Mucosa of descending colon (tissue), 3 donors: ENCODE results near the gene FA2H. TPM values are rescaled to one million over a fixed set of nuclear protein-coding genes. Genes with fewer than 3 reads are reported as not detected.

ENCODE experiments used
- ATAC-seq: fragments of 200-7000 bp; cut with Tn5 transposase; one replicate; pipeline ENCODE4 v1.9.1; 2020; ENCODE audit warnings: mild to moderate bottlenecking, moderate library complexity
- DNase-seq, 3 donors: peaks; one replicate each; pipeline ENCODE4 v3.0.0-alpha.2; 2020
- H3K36me3 ChIP-seq: fragments of 200-600 bp; one replicate; pipeline ENCODE4 v1.8.0; 2021; ENCODE audit warnings: low read depth, mild to moderate bottlenecking
- H3K4me1 ChIP-seq: fragments of 200-600 bp; one replicate; pipeline ENCODE4 v1.8.0; 2021; ENCODE audit warnings: low read depth, mild to moderate bottlenecking
- H3K4me3 ChIP-seq: fragments of 200-600 bp; one replicate; pipeline ENCODE4 v1.8.0; 2021; ENCODE audit warnings: mild to moderate bottlenecking
- H3K9me3 ChIP-seq: fragments of 200-600 bp; one replicate; pipeline ENCODE4 v1.8.0; 2021; ENCODE audit warnings: mild to moderate bottlenecking
- intact Hi-C, 2 donors: fragments of 100-400 bp; cut with DNase I in 1 of 2; cut with micrococcal nuclease in 1 of 2; formaldehyde crosslinking; loops; one replicate each; pipeline versions ENCODE4 v1.11.0 to v1.11.1; 2022; cut with DNase I, micrococcal nuclease
- total RNA-seq, 3 donors: library from RNA; stranded (reverse); fragmentation: NEBNext Ultra II Directional in 2 of 3; extraction: Animal tissue kit (Norgen Biotek cat#: 25700) in 2 of 3; gene quantifications; one replicate each; pipeline versions ENCODE4 v1.2.1 to v1.2.4, GENCODE V29; 2021 to 2023
- TF ChIP-seq, protein P1 (sequence below): fragments of 200-600 bp; IDR thresholded peaks from one replicate; pipeline ENCODE4 v1.8.0; 2022; ENCODE audit warnings: antibody characterized with exemption, mild to moderate bottlenecking
- donor health status: DM: no; HTN: no; CAD: no; lungs with moderate emphysema.
- donor health status: DM: no; HTN: no; CAD: no.
- donor health status: DM: no; HTN: yes; CAD: no.

FA2H gene
- total RNA-seq, 3 donors from 2014 or later: 17.3 to 60.0 (median 44.0) TPM

DNA sequence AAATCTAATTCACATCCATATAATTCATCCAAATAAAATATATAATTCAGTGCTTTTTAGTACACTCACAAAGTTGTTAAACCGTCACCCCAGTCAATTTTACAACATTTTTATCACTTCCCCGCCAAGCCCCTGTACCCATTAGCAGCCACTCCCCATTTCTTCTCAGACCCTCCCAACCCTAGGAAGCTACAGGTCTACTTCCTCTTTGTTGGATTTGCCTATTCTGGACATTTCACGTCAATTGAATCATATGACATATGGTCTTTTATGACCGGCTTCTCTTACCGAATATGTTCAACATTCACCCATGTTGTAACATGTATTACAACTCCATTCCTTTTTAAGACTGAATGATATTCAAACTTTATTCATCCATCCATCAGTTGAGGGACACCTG, 54.0 kb downstream of the FA2H start:
- no peak overlapping the region for H3K4me3 ChIP-seq
- intact Hi-C loops: no loop called here
- TF ChIP-seq, protein P1, sequence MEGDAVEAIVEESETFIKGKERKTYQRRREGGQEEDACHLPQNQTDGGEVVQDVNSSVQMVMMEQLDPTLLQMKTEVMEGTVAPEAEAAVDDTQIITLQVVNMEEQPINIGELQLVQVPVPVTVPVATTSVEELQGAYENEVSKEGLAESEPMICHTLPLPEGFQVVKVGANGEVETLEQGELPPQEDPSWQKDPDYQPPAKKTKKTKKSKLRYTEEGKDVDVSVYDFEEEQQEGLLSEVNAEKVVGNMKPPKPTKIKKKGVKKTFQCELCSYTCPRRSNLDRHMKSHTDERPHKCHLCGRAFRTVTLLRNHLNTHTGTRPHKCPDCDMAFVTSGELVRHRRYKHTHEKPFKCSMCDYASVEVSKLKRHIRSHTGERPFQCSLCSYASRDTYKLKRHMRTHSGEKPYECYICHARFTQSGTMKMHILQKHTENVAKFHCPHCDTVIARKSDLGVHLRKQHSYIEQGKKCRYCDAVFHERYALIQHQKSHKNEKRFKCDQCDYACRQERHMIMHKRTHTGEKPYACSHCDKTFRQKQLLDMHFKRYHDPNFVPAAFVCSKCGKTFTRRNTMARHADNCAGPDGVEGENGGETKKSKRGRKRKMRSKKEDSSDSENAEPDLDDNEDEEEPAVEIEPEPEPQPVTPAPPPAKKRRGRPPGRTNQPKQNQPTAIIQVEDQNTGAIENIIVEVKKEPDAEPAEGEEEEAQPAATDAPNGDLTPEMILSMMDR: no peak
- no peaks in the 10 kb centered on the region for H3K4me1 ChIP-seq
- no peaks in the 10 kb centered on the region for H3K36me3 ChIP-seq
- no peak for DNase-seq
- peak; percentile 58 for ATAC-seq
- H3K9me3 ChIP-seq: no peaks in the 10 kb centered on the region

- H3K4me1 ChIP-seq: no peaks in the 10 kb centered on the region
- H3K9me3 ChIP-seq: no peaks in the 10 kb centered on the region
- H3K4me3 ChIP-seq: no peak overlapping the region
- ATAC-seq (no peak), DNase-seq (no peak)
- H3K36me3 ChIP-seq: no peaks in the 10 kb centered on the region
- intact Hi-C loops: loop anchor here (5.0 to 10.0 kb wide), 2 partner anchors 143 to 146 kb away; no protein-coding TSS in a partner anchor
- TF ChIP-seq, protein P1: no peak
These were observed 55.6 kb downstream of the FA2H start for GRCh38 chr16:74718741-74719610.

DNA sequence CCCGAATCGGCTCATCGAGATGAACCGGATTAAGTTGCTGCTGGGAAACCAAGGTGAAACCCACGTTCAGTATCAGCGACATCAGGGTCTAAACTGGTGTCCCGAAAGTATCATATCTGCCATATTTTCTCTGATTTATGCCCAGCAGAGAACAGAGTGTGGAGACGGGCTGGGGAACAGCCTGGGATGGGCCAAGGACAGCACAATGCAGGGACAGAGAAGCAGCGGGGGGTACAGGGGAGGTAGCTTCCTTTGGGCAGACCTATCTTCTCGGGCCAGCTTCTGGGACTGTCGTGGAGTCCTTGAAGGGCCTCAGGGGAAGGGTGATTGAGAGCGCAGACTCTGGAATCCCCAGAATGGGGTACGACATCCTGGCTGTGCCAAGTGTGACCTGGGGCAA, 56.5 kb downstream of the FA2H start:
- no peaks in the 10 kb centered on the region for H3K9me3 ChIP-seq
- TF ChIP-seq, protein P1: no peak
- ATAC-seq (no peak), DNase-seq (no peak)
- H3K4me3 ChIP-seq: no peak overlapping the region
- H3K36me3 ChIP-seq: no peaks in the 10 kb centered on the region
- H3K4me1 ChIP-seq: no peaks in the 10 kb centered on the region
- intact Hi-C loops: loop anchor here (5.0 to 10.0 kb wide), 2 partner anchors 144 to 147 kb away; no protein-coding TSS in a partner anchor

DNA sequence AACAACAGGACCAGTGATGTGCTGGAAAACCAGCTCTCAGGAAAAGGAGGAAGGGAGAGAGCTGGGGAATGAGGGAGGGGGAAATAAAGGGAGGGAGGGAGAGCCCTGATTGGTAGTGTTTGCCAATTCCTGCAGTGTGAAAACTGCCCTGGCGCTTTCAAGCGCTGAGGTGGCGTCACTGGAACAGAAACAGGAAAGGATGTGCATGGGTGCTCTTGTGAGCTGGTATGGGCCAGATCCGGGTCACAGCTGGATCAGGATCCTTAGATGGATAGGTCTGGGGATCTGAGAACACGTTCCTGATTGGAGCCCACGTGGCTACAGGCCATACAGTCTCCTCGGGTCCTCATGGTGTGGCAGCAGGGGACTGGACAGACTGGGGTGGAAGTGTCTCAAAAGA, 57.3 kb downstream of the FA2H start:
- intact Hi-C loops: loop anchor here (5.0 to 10.0 kb wide), 2 partner anchors 145 to 147 kb away; no protein-coding TSS in a partner anchor
- Histone ChIP-seq H3K9me3 (no peaks in the 10 kb centered on the region), H3K4me3 (no peak overlapping the region), H3K36me3 (no peaks in the 10 kb centered on the region), H3K4me1 (no peaks in the 10 kb centered on the region)
- TF ChIP-seq, protein P1: no peak
- DNase-seq (no peak), ATAC-seq (no peak)

DNA sequence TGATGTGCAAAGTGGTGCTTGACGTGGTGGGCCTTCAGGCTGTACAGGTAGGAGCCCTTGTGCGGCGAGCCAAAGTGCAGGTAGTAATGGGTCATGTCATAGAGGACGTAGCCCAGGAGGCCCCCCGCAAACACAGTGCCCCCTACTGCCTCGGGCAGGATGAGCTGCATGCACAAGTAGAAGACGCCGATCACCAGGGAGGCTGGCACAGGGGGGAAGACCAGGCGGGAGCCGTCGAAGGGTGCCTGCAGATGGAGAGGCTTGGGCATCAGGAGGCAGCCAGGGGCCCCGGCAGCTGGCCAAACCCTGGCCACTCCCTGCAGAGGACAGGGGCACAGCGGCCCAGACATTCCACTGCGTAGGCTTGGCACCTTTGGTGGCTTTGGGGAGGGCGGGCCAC, 58.3 kb downstream of the FA2H start:
- Histone ChIP-seq H3K36me3 (no peaks in the 10 kb centered on the region), H3K4me1 (no peaks in the 10 kb centered on the region), H3K4me3 (no peak overlapping the region), H3K9me3 (no peaks in the 10 kb centered on the region)
- ATAC-seq (no peak), DNase-seq (no peak)
- TF ChIP-seq, protein P1: no peak
- intact Hi-C loops: loop anchor here (5.0 to 10.0 kb wide), 2 partner anchors 146 to 148 kb away; no protein-coding TSS in a partner anchor
